ENCODE data around the gene SCAF8.

SCAF8 gene

DNA sequence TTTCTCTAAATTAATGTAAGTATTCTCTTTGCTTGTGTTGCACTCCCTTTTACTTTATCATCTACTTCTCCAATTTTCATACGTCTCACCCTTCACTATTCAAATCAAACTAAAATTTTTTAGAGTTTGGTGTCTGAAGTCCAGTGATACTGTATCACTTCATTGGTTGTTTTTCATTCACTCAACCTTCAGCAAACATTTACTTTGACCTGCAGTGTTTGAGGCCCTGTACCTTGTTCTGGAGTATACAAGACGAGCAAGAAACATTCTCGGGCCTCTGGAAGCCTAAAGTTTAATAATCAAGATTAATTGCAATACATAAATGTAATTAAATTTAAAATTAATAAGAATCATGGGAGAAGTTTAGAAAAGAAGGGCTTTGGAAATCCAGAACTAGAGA lies 64.6 kb downstream of the SCAF8 start:
- no peak for TF ChIP-seq SIN3A (IDR thresholded peaks at IDR 0.05; ENCODE audit: borderline replicate concordance, insufficient read depth, low read length)
- TF ChIP-seq FOXP2 (optimal IDR thresholded peaks at IDR 0.05; ENCODE audit: borderline replicate concordance, extremely low read depth, extremely low read length, insufficient read depth): no peak
- no peak for TF ChIP-seq TAF1 (IDR thresholded peaks at IDR 0.05; ENCODE audit: borderline replicate concordance, insufficient read depth, low read length)
- TF ChIP-seq, protein P1, sequence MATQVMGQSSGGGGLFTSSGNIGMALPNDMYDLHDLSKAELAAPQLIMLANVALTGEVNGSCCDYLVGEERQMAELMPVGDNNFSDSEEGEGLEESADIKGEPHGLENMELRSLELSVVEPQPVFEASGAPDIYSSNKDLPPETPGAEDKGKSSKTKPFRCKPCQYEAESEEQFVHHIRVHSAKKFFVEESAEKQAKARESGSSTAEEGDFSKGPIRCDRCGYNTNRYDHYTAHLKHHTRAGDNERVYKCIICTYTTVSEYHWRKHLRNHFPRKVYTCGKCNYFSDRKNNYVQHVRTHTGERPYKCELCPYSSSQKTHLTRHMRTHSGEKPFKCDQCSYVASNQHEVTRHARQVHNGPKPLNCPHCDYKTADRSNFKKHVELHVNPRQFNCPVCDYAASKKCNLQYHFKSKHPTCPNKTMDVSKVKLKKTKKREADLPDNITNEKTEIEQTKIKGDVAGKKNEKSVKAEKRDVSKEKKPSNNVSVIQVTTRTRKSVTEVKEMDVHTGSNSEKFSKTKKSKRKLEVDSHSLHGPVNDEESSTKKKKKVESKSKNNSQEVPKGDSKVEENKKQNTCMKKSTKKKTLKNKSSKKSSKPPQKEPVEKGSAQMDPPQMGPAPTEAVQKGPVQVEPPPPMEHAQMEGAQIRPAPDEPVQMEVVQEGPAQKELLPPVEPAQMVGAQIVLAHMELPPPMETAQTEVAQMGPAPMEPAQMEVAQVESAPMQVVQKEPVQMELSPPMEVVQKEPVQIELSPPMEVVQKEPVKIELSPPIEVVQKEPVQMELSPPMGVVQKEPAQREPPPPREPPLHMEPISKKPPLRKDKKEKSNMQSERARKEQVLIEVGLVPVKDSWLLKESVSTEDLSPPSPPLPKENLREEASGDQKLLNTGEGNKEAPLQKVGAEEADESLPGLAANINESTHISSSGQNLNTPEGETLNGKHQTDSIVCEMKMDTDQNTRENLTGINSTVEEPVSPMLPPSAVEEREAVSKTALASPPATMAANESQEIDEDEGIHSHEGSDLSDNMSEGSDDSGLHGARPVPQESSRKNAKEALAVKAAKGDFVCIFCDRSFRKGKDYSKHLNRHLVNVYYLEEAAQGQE (IDR thresholded peaks at IDR 0.05; ENCODE audit: insufficient read depth in 1 of 2, low read depth in 2 of 2, low read length in 2 of 2): no peak
- no peak for TF ChIP-seq POLR2AphosphoS5 (IDR thresholded peaks at IDR 0.05; ENCODE audit: low read depth, low read length)

DNA sequence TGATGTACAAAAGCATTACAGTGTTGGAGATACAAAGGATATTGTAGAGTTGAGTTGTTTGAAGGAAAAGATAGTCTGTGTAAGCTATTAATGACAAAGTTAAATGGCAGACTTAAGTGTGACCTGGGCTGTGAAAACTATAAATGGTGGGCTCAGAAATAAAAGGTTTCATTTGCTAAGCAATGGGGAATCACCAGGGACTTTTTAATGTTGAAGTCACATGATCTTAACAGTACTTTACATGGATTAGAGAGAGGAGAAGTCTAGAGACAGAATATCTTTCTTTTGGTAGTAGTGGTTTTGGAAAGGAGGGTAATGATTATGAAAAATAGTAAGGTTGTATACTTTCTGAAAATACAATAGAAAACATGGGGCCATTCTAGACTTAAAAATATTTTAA lies 67.1 kb downstream of the SCAF8 start:
- TF ChIP-seq POLR2AphosphoS5 (IDR thresholded peaks at IDR 0.05; ENCODE audit: low read depth, low read length): no peak
- no peak for TF ChIP-seq TAF1 (IDR thresholded peaks at IDR 0.05; ENCODE audit: borderline replicate concordance, insufficient read depth, low read length)
- TF ChIP-seq, protein P1 (IDR thresholded peaks at IDR 0.05; ENCODE audit: insufficient read depth in 1 of 2, low read depth in 2 of 2, low read length in 2 of 2): no peak
- TF ChIP-seq SIN3A (IDR thresholded peaks at IDR 0.05; ENCODE audit: borderline replicate concordance, insufficient read depth, low read length): no peak
- no peak for TF ChIP-seq FOXP2 (optimal IDR thresholded peaks at IDR 0.05; ENCODE audit: borderline replicate concordance, extremely low read depth, extremely low read length, insufficient read depth)

DNA sequence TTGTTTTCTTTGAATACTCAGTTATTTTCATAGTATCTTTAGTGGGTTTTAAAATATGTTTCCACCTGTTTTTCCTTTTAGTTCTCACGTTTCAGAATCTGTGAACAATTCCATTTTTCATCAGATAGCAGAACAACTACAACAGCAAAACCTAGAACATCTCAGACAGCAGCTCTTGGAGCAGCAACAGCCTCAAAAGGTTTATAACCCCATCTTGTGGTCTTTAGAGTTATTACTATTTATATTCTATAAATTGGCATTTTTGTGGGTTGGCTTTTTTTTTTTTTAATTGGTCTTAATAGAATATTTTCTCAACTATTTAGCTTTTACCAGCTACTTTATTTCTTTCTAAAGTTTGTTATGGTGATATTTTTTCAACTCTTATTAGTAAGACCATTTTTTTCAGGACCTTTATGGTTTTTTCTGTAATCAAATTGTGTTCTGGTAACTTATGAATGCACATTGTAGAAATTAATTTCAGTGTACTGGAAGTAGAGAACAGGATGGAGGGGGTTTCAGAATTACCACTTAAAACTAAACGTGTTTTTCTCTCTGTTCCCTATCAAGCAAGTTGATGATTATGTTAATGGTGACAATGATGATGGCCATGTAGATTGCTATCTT lies 72.2 kb downstream of the SCAF8 start:
- TF ChIP-seq POLR2AphosphoS5 (IDR thresholded peaks at IDR 0.05; ENCODE audit: low read depth, low read length) (no peak), TAF1 (IDR thresholded peaks at IDR 0.05; ENCODE audit: borderline replicate concordance, insufficient read depth, low read length) (no peak), SIN3A (IDR thresholded peaks at IDR 0.05; ENCODE audit: borderline replicate concordance, insufficient read depth, low read length) (no peak), FOXP2 (optimal IDR thresholded peaks at IDR 0.05; ENCODE audit: borderline replicate concordance, extremely low read depth, extremely low read length, insufficient read depth) (no peak)
- TF ChIP-seq, protein P1 (IDR thresholded peaks at IDR 0.05; ENCODE audit: insufficient read depth in 1 of 2, low read depth in 2 of 2, low read length in 2 of 2): no peak

DNA sequence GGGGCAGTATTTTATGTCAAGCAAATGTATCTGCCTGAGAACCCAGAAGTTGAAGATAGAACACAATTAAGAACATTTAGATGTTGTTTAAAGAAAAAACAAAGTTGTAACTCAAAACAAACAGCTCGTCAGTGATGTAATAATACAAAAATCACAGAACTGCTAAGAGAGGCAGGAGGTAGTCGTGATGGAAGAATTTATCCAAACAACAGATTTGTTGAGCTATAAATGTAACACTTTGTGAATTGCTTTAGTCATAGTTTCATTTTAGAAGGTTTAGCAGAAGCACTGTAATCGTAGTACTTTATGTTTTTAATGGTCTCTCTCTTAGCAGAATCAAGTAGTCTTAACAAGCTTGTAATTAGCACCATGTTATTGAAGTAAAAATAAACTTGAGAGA lies 73.6 kb downstream of the SCAF8 start:
- no peak for TF ChIP-seq FOXP2 (optimal IDR thresholded peaks at IDR 0.05; ENCODE audit: borderline replicate concordance, extremely low read depth, extremely low read length, insufficient read depth)
- TF ChIP-seq TAF1 (IDR thresholded peaks at IDR 0.05; ENCODE audit: borderline replicate concordance, insufficient read depth, low read length): no peak

DNA sequence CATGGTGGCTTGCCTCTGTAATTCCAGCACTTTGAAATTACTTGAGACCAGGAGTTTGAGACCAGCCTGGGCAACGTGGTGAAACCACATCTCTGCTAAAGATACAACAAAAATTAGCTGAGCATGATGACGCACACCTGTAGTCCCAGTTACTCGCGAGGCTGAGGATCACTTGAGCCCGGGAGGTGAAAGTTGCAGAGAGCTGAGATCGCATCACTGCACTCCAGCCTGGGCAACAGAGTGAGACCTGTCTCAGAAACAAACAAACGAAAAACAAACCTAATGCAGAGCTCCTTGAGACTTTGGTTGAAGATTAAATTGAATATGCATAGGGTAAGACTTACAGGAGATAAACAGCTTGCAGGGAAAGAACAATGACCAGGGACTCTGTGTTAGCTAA lies 80.8 kb downstream of the SCAF8 start:
- no peak for TF ChIP-seq TAF1 (IDR thresholded peaks at IDR 0.05; ENCODE audit: borderline replicate concordance, insufficient read depth, low read length)
- no peak for TF ChIP-seq POLR2AphosphoS5 (IDR thresholded peaks at IDR 0.05; ENCODE audit: low read depth, low read length)
- TF ChIP-seq, protein P1 (IDR thresholded peaks at IDR 0.05; ENCODE audit: insufficient read depth in 1 of 2, low read depth in 2 of 2, low read length in 2 of 2): no peak
- TF ChIP-seq SIN3A (IDR thresholded peaks at IDR 0.05; ENCODE audit: borderline replicate concordance, insufficient read depth, low read length): no peak
- no peak for TF ChIP-seq FOXP2 (optimal IDR thresholded peaks at IDR 0.05; ENCODE audit: borderline replicate concordance, extremely low read depth, extremely low read length, insufficient read depth)

Data from PFSK-1 (cell line).